A549 (cell line): ENCODE data around the gene KCTD11.

Source experiments
- EP300 ChIP-seq, 2 experiments: fragments of >200 bp; sonication (Bioruptor Twin); formaldehyde crosslinking; IDR thresholded peaks; 2 replicates in 1 of 2; 3 replicates in 1 of 2; pipeline ENCODE4 v1.6.1; 2016 to 2017
- KDM1A ChIP-seq: fragments of 200-600 bp; sonication (generic); IDR thresholded peaks from 2 replicates; pipeline ENCODE4 v1.6.1; 2016; ENCODE audit warnings: low read depth, mild to moderate bottlenecking
- POLR2A ChIP-seq: IDR thresholded peaks from 2 replicates; pipeline ENCODE4 v1.6.1; 2012; ENCODE audit warnings: mild to moderate bottlenecking, low read length
- TF ChIP-seq, protein P1 (sequence below): fragments of >200 bp; sonication (Bioruptor Twin); formaldehyde crosslinking; IDR thresholded peaks from 3 replicates; pipeline ENCODE4 v1.5.1; 2016

DNA sequence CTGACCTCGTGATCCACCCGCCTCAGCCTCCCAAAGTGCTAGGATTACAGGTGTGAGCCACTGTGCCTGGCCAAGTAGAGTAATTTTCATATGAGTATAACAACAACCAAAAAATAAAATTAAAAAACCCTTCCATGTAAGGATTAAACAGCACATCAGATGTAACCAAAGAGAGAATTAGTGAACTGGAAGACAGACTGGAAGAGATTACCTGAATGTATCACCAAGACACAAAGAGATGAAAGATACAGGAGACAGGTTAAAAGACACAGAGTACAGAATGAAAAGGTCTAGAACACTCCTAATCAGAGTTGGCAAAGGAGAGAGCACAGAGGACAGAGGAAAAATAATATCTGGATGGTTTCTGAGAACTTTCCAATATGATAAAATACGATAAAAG, 27.2 kb downstream of the KCTD11 start:
- TF ChIP-seq, protein P1, sequence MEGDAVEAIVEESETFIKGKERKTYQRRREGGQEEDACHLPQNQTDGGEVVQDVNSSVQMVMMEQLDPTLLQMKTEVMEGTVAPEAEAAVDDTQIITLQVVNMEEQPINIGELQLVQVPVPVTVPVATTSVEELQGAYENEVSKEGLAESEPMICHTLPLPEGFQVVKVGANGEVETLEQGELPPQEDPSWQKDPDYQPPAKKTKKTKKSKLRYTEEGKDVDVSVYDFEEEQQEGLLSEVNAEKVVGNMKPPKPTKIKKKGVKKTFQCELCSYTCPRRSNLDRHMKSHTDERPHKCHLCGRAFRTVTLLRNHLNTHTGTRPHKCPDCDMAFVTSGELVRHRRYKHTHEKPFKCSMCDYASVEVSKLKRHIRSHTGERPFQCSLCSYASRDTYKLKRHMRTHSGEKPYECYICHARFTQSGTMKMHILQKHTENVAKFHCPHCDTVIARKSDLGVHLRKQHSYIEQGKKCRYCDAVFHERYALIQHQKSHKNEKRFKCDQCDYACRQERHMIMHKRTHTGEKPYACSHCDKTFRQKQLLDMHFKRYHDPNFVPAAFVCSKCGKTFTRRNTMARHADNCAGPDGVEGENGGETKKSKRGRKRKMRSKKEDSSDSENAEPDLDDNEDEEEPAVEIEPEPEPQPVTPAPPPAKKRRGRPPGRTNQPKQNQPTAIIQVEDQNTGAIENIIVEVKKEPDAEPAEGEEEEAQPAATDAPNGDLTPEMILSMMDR, result no peak
- TF ChIP-seq POLR2A, result no peak
- TF ChIP-seq KDM1A, result peak; percentile 69
- no peak for TF ChIP-seq EP300 (IDR thresholded peaks at IDR 0.05)
